HepG2 (cell line): Measurements from ENCODE around the gene GCNT4. TPM values are rescaled to one million over a fixed set of nuclear protein-coding genes. Genes with fewer than 3 reads are reported as not detected.

Experiments
- DNMT3B ChIP-seq: conservative IDR thresholded peaks from 2 replicates; pipeline ENCODE4 v1.6.1; 2016; ENCODE audit warnings: missing biosample characterization, control low read depth
- DR1 ChIP-seq: sonication (generic); formaldehyde crosslinking; IDR thresholded peaks from 2 replicates; pipeline ENCODE4 v1.8.0; 2021; ENCODE audit warnings: mild to moderate bottlenecking, missing genetic modification reagents, inconsistent platforms
- ETV5 ChIP-seq: IDR thresholded peaks from 2 replicates; pipeline ENCODE4 v1.6.1; 2018; ENCODE audit warnings: missing biosample characterization, missing genetic modification reagents, inconsistent platforms, borderline replicate concordance
- PRDM15 ChIP-seq: sonication (generic); formaldehyde crosslinking; IDR thresholded peaks from 2 replicates; pipeline ENCODE4 v1.4.0; 2020; ENCODE audit warnings: missing genetic modification reagents
- RCOR2 ChIP-seq: IDR thresholded peaks from 2 replicates; pipeline ENCODE4 v1.6.1; 2016; ENCODE audit warnings: missing biosample characterization, missing genetic modification reagents
- SMYD3 ChIP-seq: sonication (generic); formaldehyde crosslinking; IDR thresholded peaks from 2 replicates; pipeline ENCODE4 v1.8.1; 2023; ENCODE audit warnings: mild to moderate bottlenecking, missing genetic modification reagents
- SOX13 ChIP-seq, 3 experiments: fragments of 450-650 bp in 1 of 3; sonication (generic) in 1 of 3; formaldehyde crosslinking in 1 of 3; IDR thresholded peaks in 2 of 3; conservative IDR thresholded peaks in 1 of 3; 2 replicates each; pipeline versions ENCODE4 v1.5.0 to v1.6.1; 2016 to 2020; ENCODE audit warnings: antibody characterized with exemption in 1 of 3, mild to moderate bottlenecking in 1 of 3, missing compliant biosample characterization in 1 of 3, missing genetic modification reagents in 1 of 3, moderate library complexity in 1 of 3
- SP140L ChIP-seq: sonication (generic); formaldehyde crosslinking; IDR thresholded peaks from 2 replicates; pipeline ENCODE4 v1.4.0; 2020; ENCODE audit warnings: missing genetic modification reagents, borderline replicate concordance
- STAT5B ChIP-seq: sonication (generic); formaldehyde crosslinking; IDR thresholded peaks from 2 replicates; pipeline ENCODE4 v1.4.0; 2020; ENCODE audit warnings: missing genetic modification reagents
- TAF15 ChIP-seq: fragments of 200-400 bp; formaldehyde crosslinking; IDR thresholded peaks from one replicate; pipeline ENCODE4 v1.6.1; 2018; ENCODE audit warnings: mild to moderate bottlenecking, low read depth, low read length; ENCODE audit not compliant: poor library complexity, severe bottlenecking
- TBL1XR1 ChIP-seq: fragments of 150-350 bp; IDR thresholded peaks from 2 replicates; pipeline ENCODE4 v1.6.1; 2014; ENCODE audit warnings: borderline replicate concordance, low read length; ENCODE audit not compliant: partially characterized antibody
- TRIM24 ChIP-seq: sonication (generic); formaldehyde crosslinking; IDR thresholded peaks from 2 replicates; pipeline ENCODE4 v1.8.0; 2022; ENCODE audit warnings: mild to moderate bottlenecking, missing genetic modification reagents
- ZNF343 ChIP-seq: sonication (generic); formaldehyde crosslinking; IDR thresholded peaks from 2 replicates; pipeline ENCODE4 v1.4.0; 2020; ENCODE audit warnings: mild to moderate bottlenecking, missing genetic modification reagents
- ZNF446 ChIP-seq: sonication (generic); formaldehyde crosslinking; IDR thresholded peaks from 2 replicates; pipeline ENCODE4 v1.5.0; 2020; ENCODE audit warnings: mild to moderate bottlenecking, missing genetic modification reagents
- polyA plus RNA-seq, 8 experiments: library from polyadenylated mRNA; depleted of rRNA in 3 of 8; stranded (reverse) in 7 of 8; unstranded in 1 of 8; fragments of >200 nt; fragmentation: Illumina TruSeq in 4 of 8; extraction: Trizol in 4 of 8; gene quantifications; 2 replicates each; pipeline versions ENCODE4 v1.2.1 to v1.2.3, GENCODE V29; 2011 to 2016; ENCODE audit warnings: low read depth in 4 of 8, missing spikeins in 1 of 8, mixed read lengths in 1 of 8; ENCODE audit not compliant: insufficient read depth in 1 of 8
- total RNA-seq, 5 experiments: library from RNA; depleted of rRNA; stranded (reverse); fragments of >200 nt; fragmentation: Illumina TruSeq; extraction: Trizol; gene quantifications; 2 replicates each; pipeline ENCODE4 v1.2.3, GENCODE V29; 2016; ENCODE audit warnings: low read depth in 1 of 5
- TF ChIP-seq, protein P1 (sequence below): sonication (generic); formaldehyde crosslinking; IDR thresholded peaks from 2 replicates; pipeline ENCODE4 v1.5.0; 2020; ENCODE audit warnings: mild to moderate bottlenecking, missing genetic modification reagents, borderline replicate concordance
- TF ChIP-seq, protein P2 (sequence below): sonication (generic); formaldehyde crosslinking; IDR thresholded peaks from 2 replicates; pipeline ENCODE4 v1.4.0; 2020; ENCODE audit warnings: mild to moderate bottlenecking, missing genetic modification reagents
- TF ChIP-seq, protein P3 (sequence below): sonication (generic); formaldehyde crosslinking; IDR thresholded peaks from 2 replicates; pipeline ENCODE4 v1.5.1; 2020; ENCODE audit warnings: missing genetic modification reagents, mild to moderate bottlenecking, borderline replicate concordance

GCNT4 gene
- total and polyA plus RNA-seq, 2 of the 13 experiments (the other 11 are each of a cell fraction or from before 2014, with no cell fraction given), result 0.22 to 0.38 TPM

GRCh38 chr5:75020016-75020656 is 32.2 kb downstream of the GCNT4 start (continued):
- TF ChIP-seq PRDM15 (CRISPR knock-in tag), result no peak
- no peak for TF ChIP-seq SMYD3
- TF ChIP-seq SOX13 (IDR thresholded peaks at IDR 0.05), result peak; percentile 57
- TF ChIP-seq SOX13 (CRISPR knock-in tag; conservative IDR thresholded peaks at IDR 0.05 in 1 of 2, IDR thresholded peaks at IDR 0.05 in 1 of 2), result peak in 1 of 2 experiments; percentile 94; a peak in 2 of 4 replicates
- TF ChIP-seq, protein P1, sequence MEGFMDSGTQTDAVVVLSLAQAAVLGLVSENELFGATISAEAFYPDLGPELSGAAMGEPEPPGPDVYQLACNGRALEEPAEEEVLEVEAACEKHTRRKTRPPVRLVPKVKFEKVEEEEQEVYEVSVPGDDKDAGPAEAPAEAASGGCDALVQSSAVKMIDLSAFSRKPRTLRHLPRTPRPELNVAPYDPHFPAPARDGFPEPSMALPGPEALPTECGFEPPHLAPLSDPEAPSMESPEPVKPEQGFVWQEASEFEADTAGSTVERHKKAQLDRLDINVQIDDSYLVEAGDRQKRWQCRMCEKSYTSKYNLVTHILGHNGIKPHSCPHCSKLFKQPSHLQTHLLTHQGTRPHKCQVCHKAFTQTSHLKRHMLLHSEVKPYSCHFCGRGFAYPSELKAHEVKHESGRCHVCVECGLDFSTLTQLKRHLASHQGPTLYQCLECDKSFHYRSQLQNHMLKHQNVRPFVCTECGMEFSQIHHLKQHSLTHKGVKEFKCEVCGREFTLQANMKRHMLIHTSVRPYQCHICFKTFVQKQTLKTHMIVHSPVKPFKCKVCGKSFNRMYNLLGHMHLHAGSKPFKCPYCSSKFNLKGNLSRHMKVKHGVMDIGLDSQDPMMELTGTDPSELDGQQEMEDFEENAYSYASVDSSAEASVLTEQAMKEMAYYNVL (CRISPR knock-in tag), result no peak
- TF ChIP-seq DR1 (CRISPR knock-in tag), result no peak
- TF ChIP-seq ZNF343 (CRISPR knock-in tag), result no peak
- no peak for TF ChIP-seq TAF15
- TF ChIP-seq, protein P2, sequence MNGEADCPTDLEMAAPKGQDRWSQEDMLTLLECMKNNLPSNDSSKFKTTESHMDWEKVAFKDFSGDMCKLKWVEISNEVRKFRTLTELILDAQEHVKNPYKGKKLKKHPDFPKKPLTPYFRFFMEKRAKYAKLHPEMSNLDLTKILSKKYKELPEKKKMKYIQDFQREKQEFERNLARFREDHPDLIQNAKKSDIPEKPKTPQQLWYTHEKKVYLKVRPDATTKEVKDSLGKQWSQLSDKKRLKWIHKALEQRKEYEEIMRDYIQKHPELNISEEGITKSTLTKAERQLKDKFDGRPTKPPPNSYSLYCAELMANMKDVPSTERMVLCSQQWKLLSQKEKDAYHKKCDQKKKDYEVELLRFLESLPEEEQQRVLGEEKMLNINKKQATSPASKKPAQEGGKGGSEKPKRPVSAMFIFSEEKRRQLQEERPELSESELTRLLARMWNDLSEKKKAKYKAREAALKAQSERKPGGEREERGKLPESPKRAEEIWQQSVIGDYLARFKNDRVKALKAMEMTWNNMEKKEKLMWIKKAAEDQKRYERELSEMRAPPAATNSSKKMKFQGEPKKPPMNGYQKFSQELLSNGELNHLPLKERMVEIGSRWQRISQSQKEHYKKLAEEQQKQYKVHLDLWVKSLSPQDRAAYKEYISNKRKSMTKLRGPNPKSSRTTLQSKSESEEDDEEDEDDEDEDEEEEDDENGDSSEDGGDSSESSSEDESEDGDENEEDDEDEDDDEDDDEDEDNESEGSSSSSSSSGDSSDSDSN (CRISPR knock-in tag), result peak; percentile 28; the same call in 1 of the 2 replicates
- TF ChIP-seq TRIM24 (CRISPR knock-in tag), result no peak
- TF ChIP-seq RCOR2 (CRISPR knock-in tag), result peak; percentile 84
- TF ChIP-seq SP140L (CRISPR knock-in tag), result no peak
- TF ChIP-seq ZNF446, result no peak
- TF ChIP-seq STAT5B, result 0 out of 2 replicates have a peak, but pooled peaks have one; percentile 52
- 0 out of 2 replicates have a peak, but pooled peaks have one; percentile 18 for TF ChIP-seq ETV5 (CRISPR knock-in tag)
- TF ChIP-seq DNMT3B (CRISPR knock-in tag), result no peak
- TF ChIP-seq, protein P3, sequence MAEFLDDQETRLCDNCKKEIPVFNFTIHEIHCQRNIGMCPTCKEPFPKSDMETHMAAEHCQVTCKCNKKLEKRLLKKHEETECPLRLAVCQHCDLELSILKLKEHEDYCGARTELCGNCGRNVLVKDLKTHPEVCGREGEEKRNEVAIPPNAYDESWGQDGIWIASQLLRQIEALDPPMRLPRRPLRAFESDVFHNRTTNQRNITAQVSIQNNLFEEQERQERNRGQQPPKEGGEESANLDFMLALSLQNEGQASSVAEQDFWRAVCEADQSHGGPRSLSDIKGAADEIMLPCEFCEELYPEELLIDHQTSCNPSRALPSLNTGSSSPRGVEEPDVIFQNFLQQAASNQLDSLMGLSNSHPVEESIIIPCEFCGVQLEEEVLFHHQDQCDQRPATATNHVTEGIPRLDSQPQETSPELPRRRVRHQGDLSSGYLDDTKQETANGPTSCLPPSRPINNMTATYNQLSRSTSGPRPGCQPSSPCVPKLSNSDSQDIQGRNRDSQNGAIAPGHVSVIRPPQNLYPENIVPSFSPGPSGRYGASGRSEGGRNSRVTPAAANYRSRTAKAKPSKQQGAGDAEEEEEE (CRISPR knock-in tag), result no peak
- TF ChIP-seq TBL1XR1, result no peak
